ENCODE results near the gene PNPLA7. TPM values are rescaled to one million over a fixed set of nuclear protein-coding genes. Genes with fewer than 3 reads are reported as not detected.

Gene PNPLA7
- total and polyA plus RNA-seq, 2 of the 8 experiments (the other 6 are each of a cell fraction or from before 2014, with no cell fraction given), result 0.35 to 0.47 TPM

DNA sequence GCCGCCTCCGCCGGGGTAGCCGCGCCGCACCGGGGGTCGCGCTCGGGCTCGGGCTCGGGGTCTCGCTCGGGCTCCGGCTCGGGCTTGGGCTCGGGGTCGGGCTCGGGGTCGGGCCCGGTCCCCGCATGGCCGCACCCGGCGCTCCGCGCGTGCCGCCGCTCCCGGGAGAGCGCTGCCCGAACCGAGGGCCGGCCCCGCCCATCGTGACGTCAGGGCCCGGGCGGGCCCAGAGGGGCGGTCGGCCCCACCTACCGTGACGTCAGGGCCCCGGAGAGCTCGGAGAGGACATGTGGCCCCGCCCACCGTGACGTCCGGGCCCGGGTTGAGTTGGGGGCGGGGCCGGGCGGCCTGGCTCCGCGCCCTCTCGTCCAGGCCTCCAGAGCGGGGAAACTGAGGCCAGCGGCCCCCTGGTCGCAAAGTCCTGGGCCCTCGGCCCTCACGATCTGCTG is 91.0 kb downstream of the PNPLA7 start, which contains the start of gene NSMF:
Gene NSMF, minus strand, starts transcription at position 183 of the 449 bp plus-strand sequence. CDS start 232 bp downstream, outside the sequence.
- Histone ChIP-seq H3K4ac (replicated peaks; ENCODE audit: insufficient read length, low read depth, low read length) (no peak within 1 kb of the TSS), H3K9ac (replicated peaks in 1 of 4; ENCODE audit: extremely low read depth in 1 of 4, low read depth in 3 of 4, low read length in 3 of 4) (peak within 1 kb of the TSS in 3 of 4 experiments; percentile 24 to 70 (median 45); a peak in 4 of 7 replicates), H2BK12ac (ENCODE audit: low read depth, low read length) (peak within 1 kb of the TSS; percentile 39; the same call in 1 of the 2 replicates), H2BK5ac (ENCODE audit: low read depth, low read length) (no peak within 1 kb of the TSS), H2AFZ (ENCODE audit: low read length) (no peak within 1 kb of the TSS; the same call in 1 of the 2 replicates), H3K18ac (ENCODE audit: extremely low read depth, low read length) (peak within 1 kb of the TSS; percentile 78), H3K27me3 (replicated peaks in 1 of 4; ENCODE audit: control insufficient read depth in 3 of 4, extremely low read depth in 1 of 4, insufficient read depth in 3 of 4, low read length in 3 of 4) (peaks cover 0 to 19% (median 13%) of the 10 kb centered on the region in 4 experiments; a peak in 5 of 7 replicates), H3K9me3 (ENCODE audit: insufficient read depth in 2 of 2, low read depth in 1 of 2, low read length in 1 of 2) (no peaks in the 10 kb centered on the region; a peak in 1 of 4 replicates), H3K4me1 (replicated peaks in 1 of 4; ENCODE audit: control insufficient read depth in 3 of 4, insufficient read depth in 4 of 4, low read length in 3 of 4) (peaks cover 0 to 28% (median 18%) of the 10 kb centered on the region in 4 experiments; a peak in 6 of 7 replicates), H3K4me2 (ENCODE audit: insufficient read depth in 1 of 2, low read depth in 2 of 2, low read length in 2 of 2) (peak within 1 kb of the TSS; percentile 75 to 93), H4K8ac (ENCODE audit: extremely low read depth, insufficient read depth, low read length) (peak within 1 kb of the TSS; percentile 79; the same call in 1 of the 2 replicates), H3K27ac (ENCODE audit: low read depth, low read length) (no peak within 1 kb of the TSS), H4K20me1 (replicated peaks in 1 of 2; ENCODE audit: control insufficient read depth in 1 of 2, insufficient read depth in 2 of 2, low read length in 2 of 2) (peaks cover 0 to 10% of the 10 kb centered on the region in 2 experiments), H4K5ac (ENCODE audit: insufficient read length, low read depth, low read length) (no peak within 1 kb of the TSS), H3K4me3 (ENCODE audit: extremely low read depth in 1 of 4, insufficient read depth in 2 of 4, low read depth in 3 of 4, low read length in 4 of 4) (peak within 1 kb of the TSS; percentile 43 to 89 (median 54)), H2AK5ac (ENCODE audit: low read depth, low read length) (no peak within 1 kb of the TSS), H3K36me3 (ENCODE audit: control insufficient read depth in 2 of 4, insufficient read depth in 4 of 4, low read length in 3 of 4) (peaks cover 0 to 14% (median 7%) of the 10 kb centered on the region in 4 experiments; a peak in 6 of 8 replicates), H2BK20ac (ENCODE audit: low read length) (no peak within 1 kb of the TSS), H3K79me2 (ENCODE audit: control insufficient read depth in 1 of 2, insufficient read depth in 2 of 2, low read length in 2 of 2) (no peaks in the 10 kb centered on the region; a peak in 1 of 4 replicates), H2BK15ac (ENCODE audit: low read length) (peak within 1 kb of the TSS; percentile 72; the same call in 1 of the 2 replicates), H2BK120ac (replicated peaks; ENCODE audit: low read depth, low read length) (no peak within 1 kb of the TSS), H4K91ac (replicated peaks; ENCODE audit: insufficient read length, low read length) (no peak within 1 kb of the TSS), H3K14ac (ENCODE audit: insufficient read length) (no peak within 1 kb of the TSS), H3K23ac (ENCODE audit: insufficient read length) (no peak within 1 kb of the TSS), H3K79me1 (ENCODE audit: low read depth, low read length) (peaks cover 3% of the 10 kb centered on the region; the same call in 1 of the 2 replicates), H3K23me2 (ENCODE audit: low read depth, low read length) (peaks cover 11% of the 10 kb centered on the region; the same call in 1 of the 2 replicates), H3K56ac (replicated peaks; ENCODE audit: insufficient read length, low read depth, low read length) (no peak within 1 kb of the TSS)
- DNase-seq (ENCODE audit: low read depth in 1 of 2, low spot score in 2 of 2) (peak; percentile 47 to 97), FAIRE-seq (no peak)
- ChIA-PET POLR2A (ENCODE audit: partially characterized antibody) (no interaction called here), CTCF (ENCODE audit: partially characterized antibody) (interaction anchor here (0.7 kb wide), 1 partner anchor 13 kb away, joined by 3 read pairs; no protein-coding TSS in a partner anchor)
- WGBS, 2 experiments (ENCODE audit: extremely low coverage in 1 of 2, insufficient coverage in 1 of 2, insufficient read length in 1 of 2, insufficient replicate concordance in 2 of 2, low coverage in 1 of 2, low lambda C conversion rate in 2 of 2, missing lambda C conversion rate in 1 of 2), result 1% methylated on average over 22 of the region's 62 CpGs; no CpG with 5 or more reads in 1 of the 2 experiments
- peak; percentile 50; the same call in 1 of the 2 replicates for TF ChIP-seq SP1 (IDR thresholded peaks at IDR 0.05; ENCODE audit: low read depth, low read length)
- TF ChIP-seq, protein P1, sequence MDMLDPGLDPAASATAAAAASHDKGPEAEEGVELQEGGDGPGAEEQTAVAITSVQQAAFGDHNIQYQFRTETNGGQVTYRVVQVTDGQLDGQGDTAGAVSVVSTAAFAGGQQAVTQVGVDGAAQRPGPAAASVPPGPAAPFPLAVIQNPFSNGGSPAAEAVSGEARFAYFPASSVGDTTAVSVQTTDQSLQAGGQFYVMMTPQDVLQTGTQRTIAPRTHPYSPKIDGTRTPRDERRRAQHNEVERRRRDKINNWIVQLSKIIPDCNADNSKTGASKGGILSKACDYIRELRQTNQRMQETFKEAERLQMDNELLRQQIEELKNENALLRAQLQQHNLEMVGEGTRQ (IDR thresholded peaks at IDR 0.05; ENCODE audit: low read length), result peak; percentile 24; the same call in 1 of the 2 replicates
- TF ChIP-seq KDM5A (IDR thresholded peaks at IDR 0.05; ENCODE audit: low read length), result no peak
- TF ChIP-seq TEAD4 (IDR thresholded peaks at IDR 0.05; ENCODE audit: low read depth, low read length), result no peak
- no peak for TF ChIP-seq SIN3A (conservative IDR thresholded peaks at IDR 0.05 in 1 of 2, IDR thresholded peaks at IDR 0.05 in 1 of 2; ENCODE audit: low read depth in 1 of 2, low read length in 2 of 2)
- no peak for TF ChIP-seq NRF1 (IDR thresholded peaks at IDR 0.05; ENCODE audit: low read depth, low read length)
- TF ChIP-seq RAD21 (IDR thresholded peaks at IDR 0.05 in 1 of 2, conservative IDR thresholded peaks at IDR 0.05 in 1 of 2; ENCODE audit: low read depth in 2 of 2, low read length in 2 of 2), result no peak
- peak; percentile 41 for TF ChIP-seq KDM4A (IDR thresholded peaks at IDR 0.05; ENCODE audit: low read depth, low read length, severe bottlenecking)
- peak; percentile 20; the same call in 1 of the 2 replicates for TF ChIP-seq JUND (IDR thresholded peaks at IDR 0.05; ENCODE audit: low read length)
- no peak for TF ChIP-seq CBX5 (IDR thresholded peaks at IDR 0.05; ENCODE audit: low read depth, low read length)

Measured in H1 (cell line).